Activated naive CD4-positive, alpha-beta T cell (primary cell): Measurements from ENCODE around the gene ZNF710.

ENCODE experiments used
- DNase-seq, 4 experiments: peaks; one replicate each; lab custom pipeline; 2025; lab: John Stamatoyannopoulos, UW

The ZNF710 gene

GRCh38 chr15:90018216-90018831 lies 17.2 kb downstream of the ZNF710 start:
- no peak for DNase-seq

- DNase-seq, result no peak
Measured at GRCh38 chr15:90019611-90020010, 18.5 kb downstream of the ZNF710 start.

- DNase-seq, result no peak
Measured at GRCh38 chr15:90020021-90020735, 19.1 kb downstream of the ZNF710 start.

GRCh38 chr15:90020936-90021507 lies 19.9 kb downstream of the ZNF710 start:
- DNase-seq, result no peak

GRCh38 chr15:90022345-90022744 lies 21.2 kb downstream of the ZNF710 start:
- no peak for DNase-seq

GRCh38 chr15:90022905-90023700 lies 22.0 kb downstream of the ZNF710 start:
- DNase-seq, result no peak

- DNase-seq, result no peak
Measured at GRCh38 chr15:90024406-90024805, 23.3 kb downstream of the ZNF710 start.

GRCh38 chr15:90025489-90026033 lies 24.4 kb downstream of the ZNF710 start:
- DNase-seq, result no peak

GRCh38 chr15:90028376-90028944 lies 27.3 kb downstream of the ZNF710 start:
- no peak for DNase-seq

- DNase-seq, result no peak
Measured at GRCh38 chr15:90029024-90029423, 27.9 kb downstream of the ZNF710 start.

GRCh38 chr15:90030376-90030775 lies 29.3 kb downstream of the ZNF710 start:
- DNase-seq, result no peak

GRCh38 chr15:90031231-90031791 lies 30.2 kb downstream of the ZNF710 start:
- no peak for DNase-seq

- no peak for DNase-seq
Measured at GRCh38 chr15:90033006-90033405, 31.9 kb downstream of the ZNF710 start.

GRCh38 chr15:90033448-90033847 lies 32.3 kb downstream of the ZNF710 start:
- DNase-seq, result no peak

- DNase-seq, result no peak
Measured at GRCh38 chr15:90035095-90035839, 34.1 kb downstream of the ZNF710 start.

- DNase-seq, result no peak
Measured at GRCh38 chr15:90035840-90036230, 34.7 kb downstream of the ZNF710 start.

- no peak for DNase-seq
Measured at GRCh38 chr15:90036343-90036742, 35.2 kb downstream of the ZNF710 start.

- DNase-seq, result no peak
Measured at GRCh38 chr15:90036806-90037510, 35.8 kb downstream of the ZNF710 start.

- no peak for DNase-seq
Measured at GRCh38 chr15:90037511-90037860, 36.4 kb downstream of the ZNF710 start.

GRCh38 chr15:90037961-90038631 lies 37.0 kb downstream of the ZNF710 start:
- no peak for DNase-seq
